ENCODE measurements around the gene SLFN14. TPM values are rescaled to one million over a fixed set of nuclear protein-coding genes. Genes with fewer than 3 reads are reported as not detected.
"Not testable (repeated sequence)": the region's sequence is repeated elsewhere in the genome, so short reads cannot be mapped to it uniquely, and the experiment has no call there.

Gene SLFN14
- total RNA-seq, 1 donor from 2014 or later: 0.31 TPM

DNA sequence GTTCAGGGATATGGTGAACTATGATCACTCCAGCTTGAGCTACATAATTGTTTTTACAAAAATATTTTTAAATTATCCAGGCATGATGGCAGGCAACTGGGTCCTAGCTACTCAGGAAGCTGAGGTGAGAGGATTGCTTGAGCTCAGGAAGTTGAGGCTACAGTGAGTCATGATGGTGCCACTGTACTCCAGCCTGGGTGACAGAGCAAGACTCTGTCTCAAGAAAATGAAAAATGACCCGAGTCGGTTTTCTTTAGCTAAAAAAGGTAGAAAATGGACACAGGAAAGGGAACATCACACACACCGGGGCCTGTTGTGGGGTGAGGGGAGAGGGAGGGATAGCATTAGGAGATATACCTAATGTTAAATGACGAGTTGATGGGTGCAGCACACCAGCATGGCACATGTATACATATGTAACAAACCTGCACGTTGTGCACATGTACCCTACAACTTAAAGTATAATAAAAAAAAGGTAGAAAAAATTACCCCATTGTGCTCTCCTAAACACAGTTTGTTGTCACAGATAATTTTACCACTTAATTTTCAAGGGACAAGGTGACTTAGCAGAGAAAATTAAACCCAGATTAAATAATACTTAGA lies 38.9 kb downstream of the SLFN14 start:
- not testable (repeated sequence) for DNase-seq

DNA sequence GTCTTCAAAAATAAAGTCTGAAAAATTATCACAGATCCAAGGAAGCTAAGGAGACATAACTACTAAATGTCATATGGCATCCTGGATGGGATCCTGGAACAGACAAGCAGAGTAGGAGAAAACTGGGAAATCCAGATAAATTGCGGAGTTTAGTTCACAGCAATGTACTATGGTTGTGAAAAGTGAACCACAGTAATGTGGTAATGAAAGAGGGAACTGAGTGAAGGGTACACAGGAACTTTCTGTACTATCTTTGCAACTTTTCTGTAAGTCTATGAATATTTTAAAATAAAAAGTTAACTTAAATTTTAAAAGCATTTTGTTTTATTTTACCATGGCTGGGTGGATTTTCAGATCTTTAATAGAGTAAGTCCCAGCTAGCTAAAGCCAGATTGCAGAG lies 39.5 kb downstream of the SLFN14 start:
- no peak for DNase-seq

DNA sequence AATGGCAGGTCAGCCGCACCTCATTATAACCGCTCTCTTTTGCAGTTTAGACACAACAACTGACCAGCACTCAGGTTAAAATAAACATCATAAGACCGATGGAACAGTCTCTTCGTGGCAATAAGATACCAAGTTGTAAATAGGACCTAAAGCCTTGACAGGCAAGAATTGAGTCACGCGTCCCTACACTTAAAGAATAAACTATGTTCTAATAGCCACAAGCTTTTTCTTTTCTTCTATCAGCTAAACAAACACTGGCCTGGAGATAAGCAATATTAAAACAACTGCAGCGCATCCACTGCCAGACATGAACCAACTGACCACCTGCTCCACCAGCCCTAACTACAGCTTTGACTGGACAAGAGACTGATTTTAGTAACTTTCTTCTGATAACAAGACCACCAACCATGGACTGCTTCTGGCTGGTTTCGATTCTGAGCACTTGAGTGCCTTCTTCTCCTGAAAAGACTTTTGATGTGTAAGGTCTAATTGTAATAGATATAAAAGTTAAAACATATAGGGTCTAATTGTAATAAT lies 40.6 kb downstream of the SLFN14 start:
- DNase-seq: no peak

DNA sequence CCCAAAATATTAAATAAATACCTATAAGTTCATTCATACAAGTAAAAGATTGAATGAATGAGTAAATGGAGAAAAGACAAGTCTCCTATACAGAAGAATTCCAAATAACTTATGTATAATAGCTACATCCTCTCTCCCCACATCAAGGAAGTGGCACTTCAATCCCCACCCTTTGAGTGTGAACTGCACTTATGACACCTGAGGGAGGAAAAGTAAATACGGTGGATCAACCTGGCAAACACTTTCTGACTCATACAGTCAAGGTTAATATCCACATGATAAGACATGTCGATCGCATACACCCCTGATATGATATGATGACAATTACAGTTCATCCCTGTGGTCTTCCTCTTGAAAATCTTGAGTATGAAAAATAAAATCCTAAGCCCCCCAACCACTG lies 41.2 kb downstream of the SLFN14 start:
- no peak for DNase-seq

DNA sequence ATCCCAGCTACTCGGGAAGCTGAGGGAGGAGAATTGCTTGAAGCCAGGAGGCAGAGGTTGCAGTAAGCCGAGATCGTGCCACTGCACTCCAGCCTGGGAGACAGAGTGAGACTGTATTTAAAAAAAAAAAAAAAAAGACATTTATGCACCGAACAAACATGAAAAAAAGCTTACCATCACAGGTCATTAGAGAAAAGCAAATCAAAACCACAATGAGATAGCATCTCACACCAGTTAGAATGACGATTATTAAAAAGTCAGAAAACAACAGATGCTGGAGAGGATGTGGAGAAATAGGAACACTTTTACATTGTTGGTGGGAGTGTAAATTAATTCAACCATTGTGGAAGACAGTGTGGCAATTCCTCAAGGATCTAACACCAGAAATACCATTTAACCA lies 42.2 kb downstream of the SLFN14 start:
- not testable (repeated sequence) for DNase-seq

DNA sequence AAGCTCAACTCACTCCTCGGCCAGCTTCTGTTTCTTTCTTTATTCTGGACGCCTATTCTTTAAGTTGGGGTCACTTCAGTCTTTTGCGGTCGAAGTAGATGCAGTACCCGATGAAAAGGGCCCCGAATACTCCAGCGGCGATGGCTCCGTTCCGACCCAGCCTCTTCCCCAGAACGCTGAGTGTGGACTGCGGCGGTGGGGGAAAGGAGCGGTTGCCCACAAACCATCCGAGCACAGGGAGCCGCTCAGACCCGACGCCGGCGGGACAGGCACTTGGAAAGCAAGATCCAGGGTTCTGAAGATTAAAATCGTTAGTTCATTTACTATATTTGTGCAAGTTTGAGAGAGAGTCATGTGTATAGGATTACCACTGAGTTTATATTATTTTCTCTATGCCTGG lies 45.6 kb downstream of the SLFN14 start:
- no peak for DNase-seq

DNA sequence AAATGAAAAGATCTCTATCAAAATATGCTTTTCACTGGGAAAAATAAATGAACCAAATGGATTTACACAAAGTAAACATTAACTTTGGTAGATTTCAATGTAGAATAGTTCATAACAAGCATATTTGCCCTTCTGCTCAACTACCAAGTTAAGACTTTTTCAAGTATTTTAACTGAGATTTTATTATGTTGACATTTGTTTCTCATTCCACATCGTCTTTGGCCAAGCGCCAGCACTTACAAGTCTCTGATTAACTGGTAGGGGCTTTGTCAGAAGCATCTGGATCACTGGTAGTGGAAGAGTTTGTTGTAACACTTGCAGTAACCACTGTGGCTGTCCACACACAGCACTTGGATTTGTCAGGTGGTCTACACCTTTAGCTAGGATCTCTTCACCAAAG lies 46.1 kb downstream of the SLFN14 start:
- DNase-seq: peak; percentile 39

Small RNAs within 50 kb of the gene (small RNA-seq; reads per million reads assigned to genes)
- gene AC004134.1 (ENCODE audit: low replicate concordance) (not detected), gene AC015911.1 (ENCODE audit: low replicate concordance) (not detected), gene SNORD7 (ENCODE audit: low replicate concordance) (23.4 reads per million, percentile 95 among the genes with 10 or more reads in this experiment)

Other genes with a start within 250 kb of the SLFN14 start
- 18.1 TPM for gene SLFN11, start 187.2 kb downstream of the SLFN14 start, total RNA-seq
- 16.0 TPM for gene SLFN12, start 128.3 kb downstream of the SLFN14 start, total RNA-seq
- gene SLFN13, start 112.1 kb downstream of the SLFN14 start, total RNA-seq: 6.2 TPM
- 0.62 TPM for gene SLFN12L, start 23.1 kb downstream of the SLFN14 start, total RNA-seq
- gene PEX12, start 17.8 kb upstream of the SLFN14 start, total RNA-seq: 4.2 TPM
- gene AP2B1, start 26.5 kb upstream of the SLFN14 start, total RNA-seq: 77.1 TPM
- 0.62 TPM for gene RASL10B, start 170.8 kb upstream of the SLFN14 start, total RNA-seq
- gene GAS2L2, start 192.4 kb upstream of the SLFN14 start, total RNA-seq: not detected
- not detected for gene C17orf50, start 200.1 kb upstream of the SLFN14 start, total RNA-seq
- gene MMP28, start 234.8 kb upstream of the SLFN14 start, total RNA-seq: 3.5 TPM
- 94.0 TPM for gene TAF15, start 248.7 kb upstream of the SLFN14 start, total RNA-seq